Activated naive CD8-positive, alpha-beta T cell treated with anti-CD3 and anti-CD28 coated beads for 36 hours (primary cell): Measurements from ENCODE around the gene ABHD16B. TPM values are rescaled to one million over a fixed set of nuclear protein-coding genes. Genes with fewer than 3 reads are reported as not detected.
A peak's percentile ranks its signal among the peaks of the same experiment; 100 is the strongest.

Source experiments
- DNase-seq: peaks from one replicate; pipeline ENCODE4 v3.0.0; 2021
- H3K27ac Mint-ChIP-seq: one replicate; pipeline ENCODE4 v1.8.0; 2022; ENCODE audit warnings: mild to moderate bottlenecking, moderate library complexity, mixed read lengths
- H3K27me3 Mint-ChIP-seq: one replicate; pipeline ENCODE4 v1.8.0; 2022; ENCODE audit warnings: mild to moderate bottlenecking, mixed read lengths
- H3K36me3 Mint-ChIP-seq: one replicate; pipeline ENCODE4 v1.8.0; 2021; ENCODE audit warnings: mild to moderate bottlenecking, mixed read lengths
- H3K4me1 Mint-ChIP-seq: one replicate; pipeline ENCODE4 v1.8.0; 2021; ENCODE audit warnings: mixed read lengths
- H3K4me3 Mint-ChIP-seq: one replicate; pipeline ENCODE4 v1.8.0; 2022; ENCODE audit warnings: mild to moderate bottlenecking, moderate library complexity, mixed read lengths
- H3K9me3 Mint-ChIP-seq: one replicate; pipeline ENCODE4 v1.8.0; 2022; ENCODE audit warnings: mixed read lengths
- total RNA-seq, 2 experiments: library from RNA; stranded (reverse); gene quantifications; one replicate each; pipeline ENCODE4 v1.2.3, GENCODE V29; 2021

Gene ABHD16B
- total RNA-seq: not detected

DNA sequence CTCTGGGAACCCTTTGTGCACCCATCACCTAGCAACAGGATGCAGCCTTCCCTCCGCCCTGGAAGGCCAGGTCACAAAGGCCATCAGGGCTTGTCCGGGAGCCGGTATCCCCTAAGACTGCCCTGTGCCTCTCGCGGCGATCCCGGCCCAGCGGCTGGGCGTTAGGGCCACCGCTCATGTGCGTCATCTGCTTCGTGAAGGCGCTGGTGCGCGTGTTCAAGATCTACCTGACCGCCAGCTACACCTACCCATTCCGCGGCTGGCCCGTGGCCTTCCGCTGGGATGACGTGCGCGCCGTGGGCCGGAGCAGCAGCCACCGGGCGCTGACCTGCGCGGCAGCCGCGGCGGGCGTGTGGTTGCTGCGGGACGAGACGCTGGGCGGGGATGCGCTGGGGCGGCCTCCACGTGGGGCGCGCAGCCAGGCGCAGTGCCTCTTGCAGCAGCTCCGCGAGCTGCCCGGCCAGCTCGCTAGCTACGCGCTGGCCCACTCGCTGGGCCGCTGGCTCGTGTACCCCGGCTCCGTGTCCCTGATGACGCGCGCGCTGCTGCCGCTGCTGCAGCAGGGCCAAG lies at the start of gene ABHD16B:
Gene ABHD16B, plus strand, starts transcription at position 134 of the 570 bp plus-strand sequence. Its CDS starts 43 bp downstream, at position 177.
- Mint-ChIP-seq H3K27ac (no peak within 1 kb of the TSS), H3K27me3 (no peaks in the 10 kb centered on the region), H3K4me3 (no peak within 1 kb of the TSS), H3K9me3 (no peaks in the 10 kb centered on the region), H3K36me3 (peaks cover 7% of the 10 kb centered on the region), H3K4me1 (peaks cover 34% of the 10 kb centered on the region)
- no peak for DNase-seq

DNA sequence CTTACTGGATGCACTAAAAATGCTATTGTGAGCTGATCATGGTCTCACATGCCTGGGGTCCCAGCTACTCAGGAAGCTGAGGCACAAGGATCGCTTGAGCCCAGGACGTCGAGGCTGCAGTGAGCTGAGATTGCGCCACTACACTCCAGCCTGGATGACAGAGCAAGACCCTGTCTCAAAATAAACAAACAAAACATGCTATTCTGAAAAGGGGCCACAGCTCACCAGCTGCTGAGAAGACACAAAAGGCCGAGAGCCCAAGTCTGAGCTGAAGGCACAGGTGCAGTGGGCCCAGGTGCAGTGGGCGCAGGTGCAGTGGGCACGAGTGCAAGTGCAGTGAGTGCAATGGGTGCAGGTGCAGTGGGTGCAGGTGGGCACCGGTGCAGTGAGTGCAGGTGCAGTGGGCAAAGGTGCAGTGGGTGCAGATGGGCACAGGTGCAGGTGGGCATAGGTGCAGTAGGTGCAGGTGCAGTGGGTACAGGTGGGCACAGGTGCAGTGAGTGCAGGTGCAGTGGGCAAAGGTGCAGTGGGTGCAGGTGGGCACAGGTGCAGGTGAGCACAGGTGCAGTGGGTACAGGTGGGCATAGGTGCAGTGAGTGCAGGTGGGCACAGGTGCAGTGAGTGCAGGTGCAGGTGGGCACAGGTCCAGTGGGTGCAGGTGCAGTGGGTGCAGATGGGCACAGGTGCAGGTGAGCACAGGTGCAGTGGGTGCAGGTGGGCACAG lies 46.2 kb upstream of the ABHD16B start:
- H3K36me3 Mint-ChIP-seq: no peaks in the 10 kb centered on the region
- no peak overlapping the region for H3K4me3 Mint-ChIP-seq
- no peaks in the 10 kb centered on the region for H3K4me1 Mint-ChIP-seq
- H3K27ac Mint-ChIP-seq: no peak overlapping the region
- H3K9me3 Mint-ChIP-seq: no peaks in the 10 kb centered on the region
- H3K27me3 Mint-ChIP-seq: no peaks in the 10 kb centered on the region
- DNase-seq: no peak

DNA sequence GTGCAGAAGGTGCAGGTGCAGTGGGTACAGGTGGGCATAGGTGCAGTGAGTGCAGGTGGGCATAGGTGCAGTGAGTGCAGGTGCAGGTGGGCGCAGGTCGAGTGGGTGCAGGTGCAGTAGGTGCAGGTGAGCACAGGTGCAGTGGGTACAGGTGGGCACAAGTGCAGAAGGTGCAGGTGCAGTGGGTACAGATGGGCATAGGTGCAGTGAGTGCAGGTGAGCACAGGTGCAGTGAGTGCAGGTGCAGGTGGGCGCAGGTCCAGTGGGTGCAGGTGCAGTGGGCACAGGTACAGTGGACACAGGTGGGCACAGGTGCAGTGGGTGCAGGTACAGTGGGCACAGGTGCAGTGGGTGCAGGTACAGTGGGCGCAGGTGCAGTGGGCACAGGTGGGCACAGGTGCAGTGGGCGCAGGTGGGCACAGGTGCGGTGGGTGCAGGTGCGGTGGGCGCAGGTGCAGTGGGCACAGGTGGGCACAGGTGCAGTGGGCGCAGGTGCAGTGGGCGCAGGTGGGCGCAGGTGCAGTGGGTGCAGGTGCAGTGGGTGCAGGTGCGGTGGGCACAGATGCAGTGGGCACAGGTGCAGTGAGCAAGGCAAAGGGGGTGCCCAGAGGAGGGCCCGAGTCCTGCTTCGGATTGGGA lies 45.6 kb upstream of the ABHD16B start:
- H3K27ac Mint-ChIP-seq: no peak overlapping the region
- no peak overlapping the region for H3K4me3 Mint-ChIP-seq
- no peaks in the 10 kb centered on the region for H3K9me3 Mint-ChIP-seq
- H3K4me1 Mint-ChIP-seq: no peaks in the 10 kb centered on the region
- no peak for DNase-seq
- H3K36me3 Mint-ChIP-seq: no peaks in the 10 kb centered on the region
- no peaks in the 10 kb centered on the region for H3K27me3 Mint-ChIP-seq

DNA sequence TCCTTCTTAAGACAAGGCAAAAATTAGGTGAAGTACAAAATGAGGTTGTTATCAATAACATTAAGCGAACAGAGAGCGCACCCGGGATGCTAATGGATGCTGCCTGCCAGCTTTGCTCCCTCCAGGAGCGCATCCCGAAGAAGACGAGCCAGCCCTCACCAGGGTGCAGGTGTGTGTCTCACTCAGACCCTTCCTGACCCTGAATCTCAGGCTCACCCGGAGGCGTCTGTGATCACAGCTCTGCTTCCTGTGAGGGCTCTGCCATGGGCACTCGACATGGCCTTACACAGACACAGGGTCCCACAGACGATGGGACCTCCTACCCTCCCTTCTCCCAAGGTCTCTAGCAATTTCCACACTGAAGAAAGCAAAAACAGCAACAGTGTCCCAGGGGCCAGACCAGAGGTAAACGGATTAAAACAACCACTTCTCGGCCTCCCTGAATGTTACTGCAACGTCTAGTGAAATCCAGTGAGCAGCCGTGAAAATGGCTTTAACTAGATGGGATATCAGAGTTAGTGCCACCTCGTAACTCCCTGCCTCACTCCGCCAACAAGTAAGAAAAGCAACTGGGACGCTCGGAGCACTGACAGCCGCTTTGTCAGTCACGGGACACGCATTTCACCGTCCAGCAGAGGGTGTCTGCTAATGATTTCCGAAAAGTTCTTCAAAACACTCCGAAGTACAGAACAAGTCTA lies 41.9 kb upstream of the ABHD16B start:
- peaks cover 10% of the 10 kb centered on the region for H3K27me3 Mint-ChIP-seq
- no peaks in the 10 kb centered on the region for H3K36me3 Mint-ChIP-seq
- no peaks in the 10 kb centered on the region for H3K9me3 Mint-ChIP-seq
- H3K4me1 Mint-ChIP-seq: no peaks in the 10 kb centered on the region
- DNase-seq: no peak
- H3K27ac Mint-ChIP-seq: no peak overlapping the region
- no peak overlapping the region for H3K4me3 Mint-ChIP-seq

DNA sequence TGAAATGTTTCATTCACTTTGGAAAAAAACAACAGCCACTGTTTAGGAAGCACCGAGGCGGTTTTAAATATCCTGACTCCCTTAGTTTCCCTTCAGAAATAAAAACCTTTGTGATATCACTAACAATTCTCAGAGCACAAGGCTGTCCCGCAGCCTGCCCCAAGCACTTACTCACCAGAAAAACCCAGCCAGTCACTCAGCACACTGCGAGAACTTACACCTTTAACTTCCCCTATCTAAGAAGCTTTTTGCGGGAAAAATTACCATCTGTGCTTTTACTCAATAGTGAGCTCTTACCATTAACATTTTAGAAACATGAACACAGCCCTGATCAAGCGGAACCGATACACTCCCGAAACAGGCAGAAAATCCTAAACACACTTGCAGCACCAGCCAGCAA lies 39.5 kb upstream of the ABHD16B start:
- Mint-ChIP-seq H3K4me1 (peaks cover 2% of the 10 kb centered on the region), H3K27me3 (peaks cover 25% of the 10 kb centered on the region), H3K27ac (no peak overlapping the region), H3K36me3 (no peaks in the 10 kb centered on the region), H3K9me3 (no peaks in the 10 kb centered on the region), H3K4me3 (no peak overlapping the region)
- DNase-seq: no peak

DNA sequence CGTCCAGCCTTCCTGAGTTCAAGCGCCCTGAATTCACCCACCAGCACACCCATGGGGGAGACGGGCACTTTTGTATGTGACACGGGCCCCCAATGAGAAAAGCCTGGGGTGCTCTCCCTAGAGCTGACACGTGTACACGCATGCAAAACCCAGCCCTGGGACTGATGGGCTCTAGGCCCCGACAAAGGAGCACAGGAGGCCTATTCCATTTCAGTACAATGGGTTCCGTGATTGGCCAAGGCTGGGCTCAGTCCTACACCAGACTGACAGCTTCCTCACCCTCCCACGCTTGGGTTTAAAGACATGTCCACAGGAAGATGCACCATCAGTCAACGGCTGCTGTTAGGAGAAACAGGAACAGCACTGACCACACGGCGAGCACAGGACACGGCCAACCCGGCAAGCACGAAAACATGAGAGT lies 39.0 kb upstream of the ABHD16B start:
- H3K27me3 Mint-ChIP-seq: peaks cover 30% of the 10 kb centered on the region
- no peak overlapping the region for H3K4me3 Mint-ChIP-seq
- peaks cover 2% of the 10 kb centered on the region for H3K4me1 Mint-ChIP-seq
- no peaks in the 10 kb centered on the region for H3K9me3 Mint-ChIP-seq
- H3K27ac Mint-ChIP-seq: no peak overlapping the region
- no peaks in the 10 kb centered on the region for H3K36me3 Mint-ChIP-seq
- no peak for DNase-seq

DNA sequence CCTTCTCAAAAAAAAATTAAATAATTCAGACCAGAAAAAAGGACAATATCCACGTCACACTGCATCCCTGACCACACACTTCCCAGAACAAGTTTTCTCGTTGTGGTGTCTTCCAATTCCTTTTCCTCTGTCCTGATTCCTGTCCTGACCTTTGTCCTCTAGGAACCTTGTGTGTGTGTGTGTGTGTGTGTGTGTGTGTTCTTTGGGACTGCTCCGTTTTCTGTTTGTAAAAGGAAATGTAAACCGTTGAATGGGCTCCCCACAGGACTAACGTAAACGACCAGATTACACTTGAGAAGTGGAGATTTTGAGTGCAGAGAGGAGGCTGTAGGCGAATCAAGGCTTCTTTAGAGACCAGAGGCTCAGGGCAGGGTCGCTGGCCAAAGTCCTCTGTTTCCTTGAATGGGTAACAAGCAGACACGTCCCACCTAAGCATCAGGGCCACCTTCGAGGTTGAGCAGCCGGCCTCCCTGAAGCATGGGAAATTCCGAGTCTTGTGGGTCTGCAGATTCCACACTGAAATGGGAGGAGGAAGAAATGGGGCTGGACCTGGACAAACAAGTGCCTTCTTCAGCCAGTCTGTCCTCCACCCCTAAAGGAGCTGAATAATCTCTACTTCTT lies 37.5 kb upstream of the ABHD16B start:
- H3K9me3 Mint-ChIP-seq: no peaks in the 10 kb centered on the region
- no peak overlapping the region for H3K27ac Mint-ChIP-seq
- H3K4me3 Mint-ChIP-seq: no peak overlapping the region
- DNase-seq: no peak
- peaks cover 2% of the 10 kb centered on the region for H3K4me1 Mint-ChIP-seq
- H3K36me3 Mint-ChIP-seq: no peaks in the 10 kb centered on the region
- H3K27me3 Mint-ChIP-seq: peaks cover 40% of the 10 kb centered on the region

DNA sequence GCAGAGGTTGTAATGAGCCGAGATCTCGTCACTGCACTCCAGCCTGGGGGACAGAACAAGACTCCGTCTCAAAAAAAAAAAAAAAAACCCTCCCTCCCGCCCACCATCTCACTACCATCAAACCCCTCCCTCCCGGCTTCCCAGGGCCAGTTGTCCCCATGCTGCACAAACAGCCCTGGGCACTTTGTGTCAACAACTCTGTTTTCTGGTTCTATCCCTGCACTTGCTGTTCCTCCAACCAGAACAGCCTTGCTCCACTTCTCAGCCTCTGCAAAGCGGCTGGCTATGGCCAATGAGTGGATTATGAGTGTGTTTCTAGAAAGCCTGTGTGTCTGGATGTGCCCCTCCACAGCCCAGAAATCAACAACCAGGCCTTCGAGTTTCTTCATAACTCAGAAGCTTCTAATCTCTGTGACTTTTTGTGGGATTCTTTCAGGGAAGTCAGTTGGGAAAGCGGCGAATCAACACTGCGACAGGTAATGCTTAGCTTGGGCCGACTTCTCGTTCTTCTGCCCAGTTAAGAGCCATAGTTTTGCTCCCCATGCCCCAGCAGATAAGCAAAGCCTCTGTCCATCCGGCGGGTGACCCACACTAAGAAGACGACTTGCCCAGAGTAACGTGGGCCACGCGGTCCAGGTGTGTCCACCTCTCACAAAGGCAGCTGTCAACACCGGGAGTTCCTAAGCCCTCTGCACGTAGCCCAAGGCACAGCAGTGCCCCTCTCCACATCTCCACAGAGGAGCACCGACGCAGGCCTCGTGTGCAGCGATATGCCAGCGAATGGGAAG lies 35.8 kb upstream of the ABHD16B start:
- H3K27me3 Mint-ChIP-seq: peaks cover 54% of the 10 kb centered on the region
- DNase-seq: no peak
- H3K36me3 Mint-ChIP-seq: peaks cover 1% of the 10 kb centered on the region
- no peak overlapping the region for H3K4me3 Mint-ChIP-seq
- peaks cover 13% of the 10 kb centered on the region for H3K4me1 Mint-ChIP-seq
- H3K9me3 Mint-ChIP-seq: no peaks in the 10 kb centered on the region
- H3K27ac Mint-ChIP-seq: no peak overlapping the region

DNA sequence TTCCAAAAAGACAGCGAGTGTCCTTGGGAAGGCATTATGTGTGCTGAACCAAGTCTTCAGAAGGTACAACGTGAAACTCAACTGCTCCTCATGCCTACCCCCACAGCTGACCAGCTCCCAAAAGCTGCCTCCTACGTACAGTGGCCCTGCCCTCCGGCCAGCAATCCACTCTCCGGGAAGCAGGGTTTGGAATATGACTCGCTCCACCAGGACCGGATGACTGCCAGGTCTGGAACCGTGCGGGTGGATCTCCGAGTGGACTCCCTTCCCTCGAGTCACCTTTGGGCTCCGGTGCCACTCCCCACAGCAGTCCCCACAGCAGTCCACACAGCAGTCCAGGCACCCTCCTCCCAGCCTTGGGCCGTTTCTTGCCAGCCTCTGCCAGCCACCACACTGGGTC lies 34.5 kb upstream of the ABHD16B start:
- H3K27ac Mint-ChIP-seq: no peak overlapping the region
- H3K36me3 Mint-ChIP-seq: peaks cover 1% of the 10 kb centered on the region
- H3K4me1 Mint-ChIP-seq: peaks cover 13% of the 10 kb centered on the region
- H3K9me3 Mint-ChIP-seq: no peaks in the 10 kb centered on the region
- DNase-seq: no peak
- H3K4me3 Mint-ChIP-seq: no peak overlapping the region
- peaks cover 54% of the 10 kb centered on the region for H3K27me3 Mint-ChIP-seq

DNA sequence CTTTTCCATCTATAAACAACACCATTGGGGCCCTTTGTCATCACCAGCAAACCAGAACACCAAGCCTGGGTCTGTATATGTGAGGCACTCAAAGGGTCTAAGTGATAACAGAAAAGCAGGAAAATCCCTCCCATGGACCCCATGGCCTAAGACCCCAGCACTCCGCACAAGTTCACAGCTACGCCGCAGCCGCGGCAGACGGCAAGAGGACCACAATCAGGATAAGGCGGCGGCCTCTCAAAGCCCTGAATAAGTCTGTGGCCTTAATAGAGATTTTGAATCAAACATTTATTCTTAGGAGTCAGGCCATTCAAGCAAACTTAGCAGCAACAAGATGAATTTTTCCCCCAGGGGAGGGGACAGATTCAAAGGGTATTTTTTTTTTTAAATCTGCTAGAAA lies 33.2 kb upstream of the ABHD16B start:
- H3K27me3 Mint-ChIP-seq: peaks cover 65% of the 10 kb centered on the region
- no peaks in the 10 kb centered on the region for H3K9me3 Mint-ChIP-seq
- no peak for DNase-seq
- H3K4me3 Mint-ChIP-seq: no peak overlapping the region
- peaks cover 13% of the 10 kb centered on the region for H3K4me1 Mint-ChIP-seq
- H3K27ac Mint-ChIP-seq: no peak overlapping the region
- H3K36me3 Mint-ChIP-seq: peaks cover 1% of the 10 kb centered on the region

DNA sequence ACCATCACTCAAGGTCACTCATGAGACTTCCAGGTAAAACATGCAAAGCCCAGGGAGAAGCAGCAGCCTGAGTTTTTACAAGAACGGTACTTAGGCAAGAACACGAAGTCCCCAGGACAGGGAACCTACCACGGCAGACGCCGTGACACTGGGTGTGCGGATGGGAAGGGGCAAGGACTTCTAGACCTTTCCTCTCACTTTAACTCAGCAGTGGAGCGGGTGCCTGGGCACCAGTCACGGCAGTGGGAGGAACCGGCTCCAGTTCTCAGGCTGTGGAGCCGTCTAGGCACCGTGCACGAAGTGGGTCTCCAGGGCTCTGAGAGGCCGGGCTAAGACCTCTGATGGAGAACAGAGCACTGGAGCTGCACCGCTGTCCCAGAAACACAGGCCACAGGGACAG lies 32.8 kb upstream of the ABHD16B start:
- no peaks in the 10 kb centered on the region for H3K9me3 Mint-ChIP-seq
- no peak overlapping the region for H3K27ac Mint-ChIP-seq
- H3K27me3 Mint-ChIP-seq: peaks cover 68% of the 10 kb centered on the region
- no peak overlapping the region for H3K4me3 Mint-ChIP-seq
- H3K4me1 Mint-ChIP-seq: peaks cover 13% of the 10 kb centered on the region
- no peak for DNase-seq
- H3K36me3 Mint-ChIP-seq: peaks cover 1% of the 10 kb centered on the region

DNA sequence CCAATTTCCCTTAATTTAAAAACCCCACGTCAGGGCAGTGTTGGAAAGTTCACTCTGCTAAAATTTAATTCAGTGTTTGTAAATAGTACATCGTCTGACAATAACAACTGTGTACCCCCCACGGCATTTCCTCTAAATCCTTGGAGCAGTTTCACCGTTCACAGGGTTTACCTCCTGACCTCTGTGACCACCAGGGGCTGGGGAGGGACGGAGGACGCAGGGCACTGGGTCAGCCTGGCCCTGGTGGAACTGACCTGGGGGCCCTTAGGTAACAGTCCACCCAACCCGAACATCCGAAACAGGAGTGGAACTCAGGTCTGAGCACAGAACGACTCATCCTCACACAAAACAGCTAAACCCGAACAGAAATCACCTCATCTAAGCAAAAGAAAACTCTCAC lies 32.3 kb upstream of the ABHD16B start:
- Mint-ChIP-seq H3K9me3 (no peaks in the 10 kb centered on the region), H3K4me1 (peaks cover 13% of the 10 kb centered on the region), H3K36me3 (peaks cover 1% of the 10 kb centered on the region), H3K27me3 (peaks cover 68% of the 10 kb centered on the region), H3K27ac (no peak overlapping the region), H3K4me3 (no peak overlapping the region)
- DNase-seq: no peak

DNA sequence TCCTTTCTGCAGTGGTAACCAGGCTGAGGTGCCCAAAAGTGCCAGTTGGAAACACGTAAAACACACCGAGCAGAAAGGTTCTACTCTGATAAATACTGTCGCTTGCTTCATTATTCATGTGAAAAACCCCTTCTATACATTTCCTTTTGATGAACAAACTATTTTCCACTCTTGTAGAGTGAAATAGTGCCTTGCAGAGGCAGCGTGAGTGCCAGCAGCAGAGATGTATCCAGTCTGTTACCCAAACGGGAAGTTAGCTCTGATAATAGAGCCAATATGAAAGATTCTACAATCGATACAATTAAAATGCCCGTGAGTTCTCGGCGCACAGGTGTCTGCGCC lies 31.7 kb upstream of the ABHD16B start:
- Mint-ChIP-seq H3K4me1 (peaks cover 13% of the 10 kb centered on the region), H3K36me3 (peaks cover 1% of the 10 kb centered on the region), H3K4me3 (peak overlapping the region; percentile 79), H3K27me3 (peaks cover 68% of the 10 kb centered on the region), H3K9me3 (no peaks in the 10 kb centered on the region), H3K27ac (no peak overlapping the region)
- no peak for DNase-seq

DNA sequence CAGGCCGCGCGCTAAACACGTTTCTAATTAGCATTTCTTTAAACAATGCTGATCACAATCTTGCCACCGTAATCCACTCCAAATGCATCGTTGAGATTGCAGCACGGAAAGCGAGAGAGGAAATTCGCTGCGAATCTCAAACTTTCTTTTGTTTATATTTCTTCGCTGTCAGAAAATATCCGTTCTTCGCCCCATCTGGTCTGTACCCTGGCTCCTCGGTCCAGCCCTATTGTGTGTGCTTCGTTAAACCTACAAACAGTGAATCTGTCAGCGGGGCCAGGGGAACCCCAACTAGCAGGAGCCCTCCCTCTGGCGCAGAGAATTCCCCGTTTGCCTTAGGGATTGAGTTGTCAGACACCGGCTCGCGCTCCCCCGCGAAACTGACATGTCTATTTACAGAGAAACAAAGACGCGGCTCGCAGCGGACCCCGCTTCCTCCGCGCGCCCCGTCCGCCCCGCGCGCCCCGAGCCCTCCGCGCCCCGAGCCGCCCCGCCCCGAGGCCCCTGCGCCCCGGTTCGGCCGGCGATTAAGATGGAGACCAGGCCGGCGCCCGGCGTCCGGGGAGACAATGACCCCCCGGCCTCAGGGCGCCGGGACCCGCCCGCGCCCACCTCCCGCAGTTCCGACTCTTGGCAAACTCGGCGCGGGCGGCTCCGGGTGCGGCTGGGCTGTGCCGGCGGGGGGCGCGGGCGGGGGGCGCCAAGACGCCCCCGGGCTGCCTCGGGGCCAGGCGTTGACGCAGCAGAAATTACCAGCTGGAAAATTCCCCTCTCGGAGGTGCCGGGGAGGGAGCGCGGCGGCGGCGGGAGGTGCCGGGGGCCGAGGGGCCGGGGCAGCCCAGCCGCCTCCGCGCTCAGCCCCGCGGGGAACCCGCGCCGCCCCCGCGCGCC lies 31.1 kb upstream of the ABHD16B start:
- no peak for DNase-seq
- Mint-ChIP-seq H3K36me3 (peaks cover 1% of the 10 kb centered on the region), H3K9me3 (no peaks in the 10 kb centered on the region), H3K27me3 (peaks cover 68% of the 10 kb centered on the region), H3K4me1 (peaks cover 13% of the 10 kb centered on the region), H3K27ac (no peak overlapping the region), H3K4me3 (peak overlapping the region; percentile 79)
